Thoracic aorta endothelial cell (primary cell): ENCODE measurements around the gene GNL3. TPM values are rescaled to one million over a fixed set of nuclear protein-coding genes. Genes with fewer than 3 reads are reported as not detected.

Experiments used
- small RNA-seq: library from RNA; depleted of rRNA; stranded (forward); fragments of <200 nt; gene quantifications from one replicate; pipeline ENCODE3, GENCODE V24; 2012
- total RNA-seq: library from RNA; depleted of rRNA; stranded (reverse); fragments of >200 nt; gene quantifications from 2 replicates; pipeline ENCODE4 v1.2.3, GENCODE V29; 2012

The GNL3 gene, protein sequence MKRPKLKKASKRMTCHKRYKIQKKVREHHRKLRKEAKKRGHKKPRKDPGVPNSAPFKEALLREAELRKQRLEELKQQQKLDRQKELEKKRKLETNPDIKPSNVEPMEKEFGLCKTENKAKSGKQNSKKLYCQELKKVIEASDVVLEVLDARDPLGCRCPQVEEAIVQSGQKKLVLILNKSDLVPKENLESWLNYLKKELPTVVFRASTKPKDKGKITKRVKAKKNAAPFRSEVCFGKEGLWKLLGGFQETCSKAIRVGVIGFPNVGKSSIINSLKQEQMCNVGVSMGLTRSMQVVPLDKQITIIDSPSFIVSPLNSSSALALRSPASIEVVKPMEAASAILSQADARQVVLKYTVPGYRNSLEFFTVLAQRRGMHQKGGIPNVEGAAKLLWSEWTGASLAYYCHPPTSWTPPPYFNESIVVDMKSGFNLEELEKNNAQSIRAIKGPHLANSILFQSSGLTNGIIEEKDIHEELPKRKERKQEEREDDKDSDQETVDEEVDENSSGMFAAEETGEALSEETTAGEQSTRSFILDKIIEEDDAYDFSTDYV
- 218 and 226 TPM in 2 replicates for total RNA-seq

DNA sequence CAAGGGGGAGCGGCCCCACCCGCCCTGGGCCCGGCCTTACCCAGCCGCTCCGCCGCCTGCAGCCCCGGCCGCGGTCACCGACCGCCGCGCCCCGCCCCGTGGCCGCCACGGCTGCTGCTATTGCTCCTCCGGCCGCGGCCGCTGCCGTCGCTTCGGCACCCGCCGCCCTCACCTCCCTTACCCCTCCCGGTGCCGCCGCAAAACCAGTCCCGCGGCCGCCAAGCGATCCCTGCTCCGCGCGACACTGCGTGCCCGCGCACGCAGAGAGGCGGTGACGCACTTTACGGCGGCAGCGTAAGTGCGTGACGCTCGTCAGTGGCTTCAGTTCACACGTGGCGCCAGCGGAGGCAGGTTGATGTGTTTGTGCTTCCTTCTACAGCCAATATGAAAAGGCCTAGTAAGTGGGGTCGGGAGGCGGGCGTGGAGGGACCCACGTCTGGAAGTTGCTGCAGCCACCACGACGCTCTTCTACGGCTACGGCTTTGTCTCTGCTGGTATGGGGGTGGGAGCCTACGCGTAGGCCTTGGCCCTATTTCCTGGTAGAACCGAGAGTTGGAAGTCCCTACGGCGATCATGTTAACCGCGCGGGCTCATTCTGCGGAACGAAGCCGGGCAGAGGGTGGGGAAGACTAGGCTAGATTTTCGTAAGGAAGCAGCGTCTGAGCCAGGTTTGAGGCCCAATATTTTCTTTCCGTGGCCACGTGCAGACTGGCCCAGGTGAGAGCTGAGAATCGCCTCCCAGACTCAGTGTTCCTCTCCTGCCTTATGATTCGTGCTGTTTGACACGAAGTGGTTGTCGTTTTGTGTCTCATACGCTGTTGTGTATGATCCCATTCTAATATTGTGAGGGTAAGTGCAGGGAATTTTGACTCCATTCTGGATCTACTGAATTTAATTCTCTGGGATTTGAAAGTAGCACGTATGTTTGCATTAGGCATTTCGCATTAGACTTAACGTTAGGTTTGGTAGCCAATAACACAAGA is at the start of gene GNL3, which contains the start of gene PBRM1:
GNL3 (plus strand) TSS at position 324 of the 983 bp plus-strand sequence; CDS start at position 385, 61 bp downstream.
PBRM1 (minus strand) TSS at position 205 of the 983 bp plus-strand sequence.

DNA sequence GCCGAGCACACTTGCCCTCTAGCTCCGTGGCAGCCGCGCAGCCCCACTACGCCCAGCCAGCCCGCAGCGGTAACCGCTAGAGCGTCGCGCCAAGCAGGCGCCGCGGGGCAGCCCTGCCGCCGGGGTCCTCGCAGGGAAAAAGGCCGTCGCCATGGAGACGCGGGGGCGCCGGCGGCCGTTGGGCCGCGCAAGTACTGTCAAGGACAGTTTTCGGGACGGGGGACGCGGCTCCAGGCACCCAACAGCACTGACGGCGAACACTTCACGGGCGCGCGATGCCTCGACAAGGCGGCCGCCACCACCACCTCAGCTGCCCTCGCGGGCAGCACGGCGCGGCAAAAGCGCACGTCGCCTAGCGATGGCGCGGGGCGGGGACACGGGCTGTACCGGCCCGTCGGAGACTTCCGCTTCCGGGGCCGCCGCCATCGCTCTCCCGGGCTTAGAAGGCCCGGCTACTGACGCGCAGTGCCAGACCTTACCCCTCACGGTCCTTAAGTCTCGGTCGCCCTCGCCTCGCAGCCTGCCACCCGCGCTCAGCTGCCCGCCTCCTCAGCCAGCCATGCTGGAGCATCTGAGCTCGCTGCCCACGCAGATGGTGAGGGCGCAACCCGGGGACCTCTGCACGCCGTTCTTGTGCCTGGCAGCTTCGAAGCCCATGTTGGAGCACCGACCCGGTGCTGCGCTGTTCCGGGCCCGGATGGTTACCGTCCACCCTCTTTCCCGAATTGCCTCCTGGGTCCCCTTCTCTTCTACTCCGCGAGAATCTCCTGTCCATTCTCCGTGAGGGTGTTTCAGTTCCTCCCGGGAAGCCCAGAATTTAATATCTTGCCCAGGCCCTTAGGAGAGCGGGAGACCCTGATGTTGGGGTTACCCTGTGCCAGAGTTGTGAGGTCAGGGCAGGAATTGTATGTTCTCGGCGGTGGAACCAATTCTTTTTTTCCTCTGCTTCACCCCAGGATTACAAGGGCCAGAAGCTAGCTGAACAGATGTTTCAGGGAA is 20.2 kb downstream of the GNL3 start, which contains the start of the genes GLT8D1 and SPCS1:
GLT8D1 (minus strand) TSS at position 104 of the 999 bp plus-strand sequence. CDS start 5,331 bp downstream, outside the sequence.
SPCS1 (plus strand) TSS at position 419 of the 999 bp plus-strand sequence; CDS start at position 560, 141 bp downstream.

Small RNA genes within 50 kb of the gene (small RNA-seq; reads per million reads assigned to genes)
- not detected for gene AC006254.2
- gene RF00569, result 14,111 reads per million, percentile 100 among the genes with 10 or more reads in this experiment
- gene RF01183, result not detected
- not detected for gene SNORD19
- not detected for gene SNORD19B
- 545 reads per million, percentile 99 among the genes with 10 or more reads in this experiment for gene SNORD69

Other genes with a start within 250 kb of the GNL3 start
- 4.0 and 9.8 TPM in 2 replicates for gene SEMA3G, start 240.9 kb upstream of the GNL3 start, total RNA-seq
- gene TNNC1, start 232.0 kb upstream of the GNL3 start, total RNA-seq, result 0.27 TPM in 1 of 2 replicates, not detected in the other
- gene NISCH, start 230.4 kb upstream of the GNL3 start, total RNA-seq, result 82.6 and 92.1 TPM in 2 replicates
- gene STAB1, start 190.7 kb upstream of the GNL3 start, total RNA-seq, result 213 and 215 TPM in 2 replicates
- gene NT5DC2, start 152.2 kb upstream of the GNL3 start, total RNA-seq, result 59.6 and 67.4 TPM in 2 replicates
- 2.9 and 7.8 TPM in 2 replicates for gene UQCC5, start 149.4 kb upstream of the GNL3 start, total RNA-seq
- gene PBRM1, start 119 bp upstream of the GNL3 start, total RNA-seq, result 120 and 131 TPM in 2 replicates
- gene GLT8D1, start 19.8 kb downstream of the GNL3 start, total RNA-seq, result 62.4 and 75.8 TPM in 2 replicates
- 90.3 and 99.0 TPM in 2 replicates for gene SPCS1, start 20.1 kb downstream of the GNL3 start, total RNA-seq
- gene NEK4, start 84.9 kb downstream of the GNL3 start, total RNA-seq, result 17.8 and 22.5 TPM in 2 replicates
- gene ITIH1, start 91.6 kb downstream of the GNL3 start, total RNA-seq, result not detected in 2 replicates
- under 0.01 TPM in 1 of 2 replicates, not detected in the other for gene ITIH3, start 108.8 kb downstream of the GNL3 start, total RNA-seq
- 0.22 and 0.40 TPM in 2 replicates for gene ITIH4, start 144.6 kb downstream of the GNL3 start, total RNA-seq
- gene MUSTN1, start 149.0 kb downstream of the GNL3 start, total RNA-seq, result not detected in 2 replicates
- 13.7 and 15.1 TPM in 2 replicates for gene STIMATE, start 211.5 kb downstream of the GNL3 start, total RNA-seq